GM19438 (cell line): ENCODE measurements around the gene BCL7A.
"Not testable (repeated sequence)": the region's sequence is repeated elsewhere in the genome, so short reads cannot be mapped to it uniquely, and the experiment has no call there.

Experiments used
- ATAC-seq: cut with Tn5 transposase; IDR thresholded peaks from one replicate; pipeline ENCODE4 v1.9.1; 2021; ENCODE audit warnings: low read depth; ENCODE audit not compliant: unreplicated experiment

BCL7A gene

GRCh38 chr12:122050706-122051105 is 29.0 kb downstream of the BCL7A start:
- ATAC-seq, result no peak

DNA sequence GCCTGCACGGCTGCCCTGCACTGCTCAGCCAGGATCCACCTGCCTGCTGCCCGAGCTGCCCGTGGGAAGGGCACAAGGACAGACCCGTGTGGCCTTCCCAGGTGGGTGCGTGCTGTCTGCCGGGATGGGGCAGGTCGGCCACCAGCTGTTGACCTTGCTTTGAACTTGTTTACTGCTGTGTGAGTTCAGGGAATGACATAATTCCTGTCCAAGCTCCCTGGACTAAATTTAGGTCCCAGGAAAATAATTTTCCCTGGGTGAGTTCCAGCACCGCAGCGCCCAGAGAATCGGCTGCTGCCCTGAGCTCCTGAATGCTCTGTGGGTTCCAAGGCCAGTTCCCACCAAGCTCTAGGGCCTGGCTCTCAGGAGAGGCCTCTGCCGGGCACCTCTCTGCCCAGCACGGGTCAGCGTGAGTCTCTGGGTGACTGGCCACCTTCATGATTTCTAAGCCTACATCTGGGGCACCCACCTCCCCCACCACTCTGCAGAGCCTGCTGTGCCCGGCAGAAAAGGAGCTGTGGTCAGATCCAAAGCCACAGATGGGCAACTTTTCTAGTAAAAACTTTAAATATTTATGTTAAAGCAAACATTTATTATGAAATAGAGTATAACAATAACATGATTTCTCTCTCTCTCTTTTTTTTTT is 29.7 kb downstream of the BCL7A start:
- no peak for ATAC-seq

GRCh38 chr12:122052285-122052684 is 30.6 kb downstream of the BCL7A start:
- ATAC-seq, result no peak

DNA sequence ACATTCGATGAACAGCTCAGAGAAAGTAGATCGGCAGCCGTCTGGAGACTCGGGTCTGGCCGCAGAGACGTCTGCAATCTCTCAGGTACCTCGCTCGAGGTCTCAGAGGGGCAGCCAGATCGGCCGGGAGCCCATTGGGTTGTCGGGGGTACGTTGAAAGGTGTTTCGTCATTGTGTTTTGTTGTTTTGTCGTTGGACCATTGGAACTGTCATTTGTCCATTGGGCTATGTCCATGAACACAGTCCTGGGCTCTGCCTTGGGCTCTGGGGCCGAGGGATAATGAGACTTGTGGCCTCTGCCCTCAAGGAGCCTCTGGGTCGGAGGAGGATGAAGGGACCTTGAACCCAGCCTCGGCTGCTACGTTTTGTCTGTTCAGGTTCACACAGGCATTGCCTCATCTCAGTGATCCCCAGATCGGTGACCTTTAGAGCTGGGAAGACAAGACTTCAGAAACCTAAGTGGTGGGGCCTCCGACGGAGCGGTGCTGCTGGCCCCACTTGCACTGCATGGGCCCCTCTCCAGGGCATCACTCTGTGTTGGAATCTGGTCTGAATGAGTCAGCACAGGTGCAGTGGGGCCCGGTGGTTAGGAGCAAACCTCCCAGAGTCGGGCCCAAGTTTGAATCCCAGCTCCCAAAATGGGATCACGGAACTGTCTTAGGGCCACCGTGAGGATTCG is 33.3 kb downstream of the BCL7A start:
- no peak for ATAC-seq

- not testable (repeated sequence) for ATAC-seq
Observed at GRCh38 chr12:122056406-122056805, 34.7 kb downstream of the BCL7A start.

DNA sequence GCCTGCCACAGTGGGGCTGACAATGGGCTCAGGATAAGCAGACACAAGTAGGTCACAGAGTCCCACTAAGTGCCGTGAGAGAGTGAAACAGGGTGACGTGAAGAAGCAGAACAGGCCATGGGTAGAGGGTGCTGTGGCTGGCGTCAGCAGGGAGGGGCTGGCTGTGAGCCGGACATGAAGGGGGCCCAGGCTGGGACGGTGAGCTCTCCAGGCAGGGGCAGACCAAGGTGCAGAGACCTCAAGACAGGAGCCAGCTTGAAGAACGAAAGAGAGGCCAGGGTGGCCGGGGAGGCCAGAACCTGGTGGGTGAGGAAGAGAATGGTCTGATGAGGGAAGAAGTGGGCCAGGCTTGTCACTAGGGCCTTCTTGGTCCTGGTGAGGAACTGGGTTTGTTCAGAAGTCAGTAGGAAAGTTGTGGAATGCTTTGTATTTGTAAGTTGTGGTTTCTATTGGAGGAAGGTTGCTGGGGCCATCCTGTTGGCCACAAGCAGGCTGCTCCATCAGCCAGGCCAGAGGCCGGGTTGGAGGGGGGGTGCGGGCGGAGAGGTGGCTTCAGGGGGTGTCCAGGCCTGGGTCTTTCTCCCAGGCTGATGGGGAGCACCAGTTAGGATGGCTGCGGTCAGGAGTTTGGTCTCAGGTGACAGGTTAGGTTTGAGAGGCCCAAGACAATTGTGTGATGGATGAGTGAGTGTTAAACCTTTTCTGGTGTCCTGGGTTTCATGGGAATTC is 35.5 kb downstream of the BCL7A start:
- ATAC-seq, result no peak

- ATAC-seq, result no peak
Observed at GRCh38 chr12:122057769-122058168, 36.1 kb downstream of the BCL7A start.

DNA sequence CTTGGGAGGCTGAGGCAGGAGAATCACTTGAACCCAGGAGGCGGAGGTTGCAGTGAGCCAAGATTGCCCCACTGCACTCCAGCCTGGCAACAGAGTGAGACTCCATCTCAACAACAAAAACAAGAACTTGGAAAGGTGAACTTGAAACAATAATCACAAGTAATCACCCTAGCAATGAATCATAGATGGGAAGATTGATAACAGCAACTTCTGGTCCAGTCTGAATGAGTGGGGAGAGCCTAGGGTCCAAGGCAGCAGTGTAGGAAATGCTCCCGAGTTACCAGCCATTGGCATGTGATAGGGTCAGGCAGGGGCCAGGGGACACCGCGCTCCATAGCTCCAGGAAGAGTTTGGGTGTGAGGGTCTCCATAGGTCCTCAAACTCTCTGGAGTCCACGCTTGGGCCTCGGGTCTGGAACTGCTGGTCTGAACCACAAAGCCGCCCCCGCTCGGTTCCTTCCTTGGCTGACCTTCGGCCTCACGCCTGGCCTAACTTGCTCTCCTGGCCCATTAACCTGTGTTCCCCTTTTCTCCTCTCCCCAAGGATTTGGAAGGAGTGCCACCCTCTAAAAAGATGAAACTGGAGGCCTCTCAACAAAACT is 37.0 kb downstream of the BCL7A start:
- ATAC-seq, result no peak

DNA sequence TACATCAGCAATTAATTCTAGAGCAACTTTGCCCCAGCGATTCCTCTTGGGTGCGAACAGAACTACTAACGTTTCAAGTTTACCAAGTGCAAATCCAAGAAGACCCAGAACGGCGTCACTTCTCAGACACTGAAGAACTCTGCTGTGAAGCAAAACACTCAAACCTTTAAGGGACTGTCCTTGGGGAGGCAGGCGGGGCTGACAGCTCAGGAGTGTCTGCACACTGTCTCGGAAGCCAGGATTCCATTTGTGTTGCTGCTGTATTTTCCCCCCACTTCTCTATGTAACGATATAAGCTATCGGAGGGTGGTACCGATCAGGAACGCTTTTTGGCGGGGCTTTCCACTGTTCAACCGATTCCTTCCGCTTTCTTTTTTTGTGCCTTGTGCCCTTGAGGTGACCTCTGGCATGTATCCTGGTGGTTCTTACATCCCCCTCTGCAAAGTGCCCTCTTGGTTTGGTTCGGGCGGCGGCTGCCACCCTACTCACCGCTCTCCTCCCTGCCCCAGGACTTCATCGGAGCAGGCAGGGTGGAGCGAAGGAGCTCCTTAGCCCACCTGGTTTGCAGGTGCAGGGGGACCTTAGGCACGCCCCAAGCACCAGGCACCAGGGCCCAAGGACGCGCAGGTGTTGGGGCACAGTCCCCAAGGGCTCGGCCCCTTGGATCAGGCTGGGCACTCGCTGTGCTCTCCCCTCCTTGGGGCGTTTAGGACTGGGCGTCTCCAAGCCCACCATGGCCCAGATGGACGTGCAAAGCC is 37.7 kb downstream of the BCL7A start:
- no peak for ATAC-seq

DNA sequence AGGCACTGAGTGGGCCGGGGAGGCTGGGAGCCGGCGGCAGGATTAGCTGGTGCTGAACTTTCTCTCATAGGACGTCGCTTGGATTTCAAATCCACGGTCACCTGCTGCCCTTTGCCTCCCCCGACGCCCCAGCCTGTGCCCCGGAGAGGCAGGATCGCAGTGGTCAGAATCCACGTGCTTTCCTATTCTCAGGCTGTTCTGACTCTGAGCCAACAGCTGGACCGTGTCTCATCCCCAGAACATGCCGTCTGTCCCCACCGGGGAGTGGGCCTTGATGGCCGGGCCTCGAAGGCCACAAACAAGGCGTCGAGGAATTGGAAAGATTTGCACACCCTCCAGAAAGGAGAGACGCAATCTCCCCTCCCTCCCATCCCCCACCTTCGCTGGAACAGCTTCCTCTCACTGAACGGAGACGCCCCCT is 38.4 kb downstream of the BCL7A start:
- no peak for ATAC-seq

GRCh38 chr12:122061253-122061652 is 39.6 kb downstream of the BCL7A start:
- ATAC-seq, result no peak

DNA sequence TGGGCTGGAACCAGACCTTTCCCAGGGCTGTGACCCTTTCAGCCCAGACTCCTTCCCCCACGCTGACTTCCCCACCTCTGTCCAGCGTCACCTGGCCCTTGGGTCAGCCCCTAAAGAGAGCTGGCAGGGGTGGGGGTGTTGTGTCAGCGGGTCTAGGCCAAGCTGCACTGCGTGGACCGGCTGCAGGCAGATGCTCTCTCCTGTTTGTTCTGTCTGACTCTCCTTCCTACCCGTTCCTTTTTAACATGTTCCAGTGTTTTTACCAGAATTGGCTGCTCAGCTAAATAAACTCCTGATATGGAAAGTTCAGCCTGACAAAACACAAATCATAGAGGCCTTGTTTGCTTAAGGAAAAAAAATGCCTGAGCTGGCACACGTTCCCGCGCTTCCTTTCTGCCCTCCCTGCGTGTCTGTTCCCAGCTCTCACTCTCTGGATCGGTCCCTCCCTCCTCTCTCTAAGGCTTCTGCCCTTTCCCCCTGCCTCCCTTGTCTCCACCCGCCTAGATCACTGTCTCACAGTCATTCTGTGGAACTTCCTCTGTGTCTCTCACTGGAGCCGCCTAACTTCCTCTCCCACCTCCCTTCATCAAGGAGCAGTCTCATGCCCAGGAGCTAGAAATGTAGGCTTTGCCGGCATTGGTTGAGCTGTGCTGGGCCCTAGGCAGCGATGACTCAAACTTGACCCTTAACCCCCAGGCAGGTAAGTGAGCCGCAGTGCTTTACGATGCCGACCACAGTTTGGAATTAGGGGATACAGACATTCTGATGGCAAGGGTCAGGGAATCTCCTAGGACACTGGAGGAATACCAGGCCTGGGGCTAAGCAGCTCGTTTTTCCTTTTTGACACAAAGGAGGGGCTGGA is 41.4 kb downstream of the BCL7A start:
- ATAC-seq, result no peak

GRCh38 chr12:122063694-122064024 is 42.0 kb downstream of the BCL7A start:
- no peak for ATAC-seq

DNA sequence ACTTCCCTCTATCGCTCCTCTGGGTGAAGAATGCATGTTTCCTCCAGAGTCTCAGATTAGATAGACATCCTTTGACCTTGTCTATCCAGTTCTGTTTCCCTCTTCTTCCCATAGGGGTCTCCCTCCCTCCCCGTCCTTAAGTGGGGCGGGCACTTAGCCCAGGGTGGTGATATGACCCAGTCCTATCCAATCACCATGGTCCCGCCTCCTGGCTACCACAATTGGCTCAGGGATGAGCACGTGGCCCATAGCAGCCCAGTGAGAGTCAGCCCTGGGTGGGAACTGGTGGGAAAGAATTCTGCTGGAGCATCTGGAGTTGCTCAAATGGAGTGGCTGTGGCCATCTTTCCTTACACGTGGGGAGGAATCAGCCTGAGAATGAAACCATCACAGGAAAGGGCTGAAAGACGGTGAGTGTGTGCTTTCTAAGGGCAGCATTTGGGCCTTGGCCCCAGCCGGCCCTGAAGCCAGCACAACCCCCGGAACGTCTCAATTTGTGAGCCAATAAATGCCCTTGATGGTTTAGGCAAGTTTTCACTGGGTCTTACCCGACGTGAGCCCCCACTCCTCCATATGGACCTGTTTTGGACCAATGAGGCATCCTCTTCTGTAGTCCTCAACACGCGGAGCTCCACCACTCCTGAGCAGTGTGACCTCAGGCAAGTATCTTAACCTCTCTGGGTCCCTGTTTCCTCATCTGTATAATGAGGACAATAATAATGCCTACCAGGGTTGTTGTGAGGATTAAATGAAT is 42.5 kb downstream of the BCL7A start:
- ATAC-seq, result no peak

- ATAC-seq, result no peak
Observed at GRCh38 chr12:122064780-122065588, 43.3 kb downstream of the BCL7A start.

- no peak for ATAC-seq
Observed at GRCh38 chr12:122067548-122067947, 45.9 kb downstream of the BCL7A start.

DNA sequence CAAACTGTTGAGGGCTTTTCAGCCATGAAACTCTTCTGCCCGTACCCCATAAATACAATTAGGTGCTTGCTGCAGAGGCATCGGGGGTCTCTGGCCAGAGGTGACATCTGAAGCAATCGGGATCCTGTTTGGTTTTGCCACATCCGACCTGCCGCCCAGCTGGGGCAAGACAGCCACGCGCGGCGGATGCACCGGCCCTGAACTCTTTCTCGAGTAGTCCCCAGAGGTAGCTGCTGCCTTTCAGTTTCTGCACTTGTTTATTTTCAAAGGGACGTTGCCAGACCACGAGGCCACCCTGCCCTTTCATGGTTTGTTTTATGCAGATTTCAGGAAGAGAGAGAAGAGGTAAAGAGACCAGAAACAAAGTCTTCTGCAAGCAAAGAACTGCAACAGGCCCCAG is 46.3 kb downstream of the BCL7A start:
- ATAC-seq, result peak; percentile 89
